Right lung (tissue), 5 donors: ENCODE results near the gene DNHD1. TPM values are rescaled to one million over a fixed set of nuclear protein-coding genes. Genes with fewer than 3 reads are reported as not detected.
A peak's percentile ranks its signal among the peaks of the same experiment; 100 is the strongest.

Source experiments
- DNase-seq, 2 donors: peaks; one replicate each; pipeline ENCODE4 v3.0.0-alpha.2; 2013
- polyA plus RNA-seq, 5 donors: library from polyadenylated mRNA; unstranded; fragments of 120-200 nt; gene quantifications; one replicate each; pipeline versions ENCODE4 v1.2.1 to v1.2.3, GENCODE V29; 2013; ENCODE audit warnings: inconsistent platforms in 1 of 5, low replicate concordance in 1 of 5; ENCODE audit not compliant: insufficient read length in 5 of 5, insufficient read depth in 1 of 5

Gene DNHD1
- polyA plus RNA-seq, 5 donors: 11.2 to 19.3 (median 16.3) TPM

GRCh38 chr11:6584528-6584927 lies 87.4 kb downstream of the DNHD1 start:
- DNase-seq: no peak

DNA sequence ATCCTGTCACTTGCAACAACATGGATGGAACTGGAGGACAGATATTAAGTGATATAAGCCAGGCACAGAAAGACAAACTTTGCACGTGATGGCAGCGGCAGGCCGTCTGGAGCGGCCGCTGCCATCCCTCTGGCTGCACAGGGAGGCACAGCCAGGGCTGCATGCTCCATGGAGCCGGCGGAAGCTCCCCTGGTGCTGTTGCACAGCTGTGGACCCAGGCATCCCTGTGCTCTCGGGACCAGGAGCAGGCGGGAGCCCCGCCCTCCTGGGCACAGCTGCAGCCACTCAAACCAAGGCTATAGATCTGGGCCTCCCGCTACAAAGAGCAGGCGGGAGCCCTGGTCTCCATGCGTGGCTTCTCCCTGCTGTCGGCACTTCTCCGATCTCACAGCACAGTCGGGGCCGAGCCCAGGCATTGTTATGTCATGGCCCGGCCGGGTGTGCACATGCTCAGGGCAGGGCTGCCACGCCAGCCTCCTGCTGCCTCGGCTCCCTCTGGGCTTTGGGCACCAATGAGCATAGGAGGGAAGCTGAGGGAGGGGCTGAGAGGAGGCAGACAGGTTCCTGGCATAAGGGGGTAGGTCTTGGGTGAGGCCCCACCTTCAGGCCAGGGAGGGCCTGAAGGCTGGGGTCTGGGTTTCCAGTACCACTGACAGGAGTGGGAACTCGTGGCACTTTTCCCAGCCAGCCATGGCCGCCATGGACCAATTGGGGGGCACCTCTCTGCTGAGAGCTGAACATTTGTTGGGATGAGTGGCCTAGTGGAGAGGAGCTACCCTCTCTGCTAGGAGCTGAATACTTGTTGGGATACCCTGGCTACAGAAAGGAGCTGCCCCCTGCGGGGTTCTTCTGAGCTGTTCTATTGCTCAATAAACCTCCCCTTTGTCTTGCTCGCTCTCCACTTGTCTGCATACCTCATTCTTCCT lies 89.6 kb downstream of the DNHD1 start:
- no peak for DNase-seq

DNA sequence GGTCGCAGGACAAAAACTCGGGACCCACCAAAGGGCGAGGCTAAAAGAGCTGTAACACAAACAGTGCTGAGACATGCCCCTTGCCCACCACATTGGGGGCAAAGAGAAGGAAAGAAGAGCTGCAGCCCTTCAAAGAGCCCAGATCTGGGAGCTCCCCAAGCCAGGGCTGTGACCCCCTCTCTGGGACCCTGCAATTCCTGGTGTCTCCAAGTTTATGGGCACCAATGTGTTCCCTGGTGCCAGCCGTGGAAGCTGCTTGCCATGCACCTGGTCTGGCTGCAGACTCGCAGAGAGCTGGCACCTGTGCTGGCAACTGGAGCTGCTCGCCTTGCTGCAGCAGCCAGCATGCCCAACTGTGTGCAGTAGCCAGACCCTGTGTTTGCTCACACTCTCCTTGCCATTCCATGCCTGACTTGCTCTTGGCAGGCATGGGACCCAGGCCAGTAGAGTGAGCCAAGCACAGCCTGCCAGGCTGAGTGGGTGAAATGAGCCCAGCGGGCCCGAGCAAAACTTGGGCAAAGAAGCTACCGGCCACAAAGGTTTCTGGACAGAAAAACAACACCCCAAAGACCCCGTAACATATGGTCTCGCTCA lies 90.4 kb downstream of the DNHD1 start:
- no peak for DNase-seq

GRCh38 chr11:6588018-6588417 lies 90.9 kb downstream of the DNHD1 start:
- DNase-seq: no peak

DNA sequence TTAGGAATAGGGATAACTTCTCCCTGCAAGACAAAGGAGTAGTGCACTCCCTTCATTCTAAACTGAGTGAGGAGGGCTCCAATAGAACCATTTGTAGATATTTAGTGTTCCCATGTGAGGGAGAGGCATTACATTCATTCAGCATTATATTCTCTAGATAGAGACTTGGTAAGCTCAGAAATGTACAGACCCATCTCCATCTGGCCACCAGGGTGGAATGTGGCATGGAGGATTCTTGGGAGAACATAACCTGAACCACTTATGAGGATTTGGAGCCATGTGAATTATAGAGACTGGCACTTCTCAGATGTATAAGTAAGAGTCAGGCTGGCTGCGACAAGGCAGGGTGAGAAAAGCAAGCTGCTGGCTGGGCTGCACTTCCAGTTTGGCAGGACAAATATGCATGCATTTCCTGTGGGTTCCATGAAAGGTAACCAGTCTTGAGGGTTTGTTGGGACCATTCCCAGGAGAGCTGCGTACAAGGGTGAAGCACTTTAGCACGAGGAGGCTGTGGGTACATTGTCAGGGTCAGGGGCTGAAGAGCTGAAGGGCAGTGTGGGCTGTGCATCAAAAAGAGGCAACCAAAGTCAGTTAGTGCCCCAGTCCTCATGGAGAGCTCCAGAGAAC lies 97.2 kb downstream of the DNHD1 start:
- DNase-seq: no peak

- no peak for DNase-seq
Observed at GRCh38 chr11:6596239-6596877, 99.3 kb downstream of the DNHD1 start.

DNA sequence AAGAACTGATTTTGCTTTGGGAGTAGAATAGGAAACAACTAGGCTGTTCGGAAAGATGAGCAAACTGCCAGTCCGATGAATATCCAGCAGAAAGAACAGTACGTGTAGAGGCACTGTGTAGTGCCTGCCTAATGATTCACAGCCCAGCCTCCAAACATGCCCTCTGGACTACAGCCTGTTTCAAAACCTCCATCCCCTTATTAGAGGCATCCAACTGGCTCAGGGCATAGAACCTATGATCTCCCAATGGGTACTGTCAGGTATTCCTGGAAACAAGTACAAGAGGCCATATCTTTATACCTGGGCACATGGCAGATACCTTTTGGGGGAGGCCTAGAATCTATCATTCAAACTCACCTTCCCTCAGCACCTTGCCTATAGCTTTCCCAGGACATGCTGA lies 101.5 kb downstream of the DNHD1 start:
- no peak for DNase-seq

- DNase-seq: no peak
Observed at GRCh38 chr11:6599449-6599848, 102.4 kb downstream of the DNHD1 start.

GRCh38 chr11:6599881-6600390 lies 102.9 kb downstream of the DNHD1 start:
- DNase-seq: no peak

DNA sequence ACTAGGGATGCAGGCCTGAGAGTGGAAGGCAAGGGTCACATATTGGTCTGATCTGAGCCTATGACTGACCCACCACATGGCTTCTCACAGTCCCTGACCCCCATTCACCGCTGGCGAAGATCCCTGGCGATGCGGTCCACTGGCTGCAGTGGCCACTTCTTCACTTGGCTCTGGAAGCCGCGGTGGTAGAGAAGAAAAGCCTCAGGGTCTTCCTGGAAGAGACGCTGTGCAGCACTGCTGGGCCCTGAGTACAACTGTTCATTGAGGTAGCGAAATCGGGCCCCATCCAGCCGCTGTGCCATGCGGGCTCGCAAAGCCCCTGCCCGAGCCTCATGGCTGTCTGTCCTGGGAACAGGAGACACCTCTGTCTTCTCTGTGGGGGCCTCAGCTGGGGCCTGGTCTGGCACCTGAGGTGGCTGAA lies 104.0 kb downstream of the DNHD1 start:
- no peak for DNase-seq

DNA sequence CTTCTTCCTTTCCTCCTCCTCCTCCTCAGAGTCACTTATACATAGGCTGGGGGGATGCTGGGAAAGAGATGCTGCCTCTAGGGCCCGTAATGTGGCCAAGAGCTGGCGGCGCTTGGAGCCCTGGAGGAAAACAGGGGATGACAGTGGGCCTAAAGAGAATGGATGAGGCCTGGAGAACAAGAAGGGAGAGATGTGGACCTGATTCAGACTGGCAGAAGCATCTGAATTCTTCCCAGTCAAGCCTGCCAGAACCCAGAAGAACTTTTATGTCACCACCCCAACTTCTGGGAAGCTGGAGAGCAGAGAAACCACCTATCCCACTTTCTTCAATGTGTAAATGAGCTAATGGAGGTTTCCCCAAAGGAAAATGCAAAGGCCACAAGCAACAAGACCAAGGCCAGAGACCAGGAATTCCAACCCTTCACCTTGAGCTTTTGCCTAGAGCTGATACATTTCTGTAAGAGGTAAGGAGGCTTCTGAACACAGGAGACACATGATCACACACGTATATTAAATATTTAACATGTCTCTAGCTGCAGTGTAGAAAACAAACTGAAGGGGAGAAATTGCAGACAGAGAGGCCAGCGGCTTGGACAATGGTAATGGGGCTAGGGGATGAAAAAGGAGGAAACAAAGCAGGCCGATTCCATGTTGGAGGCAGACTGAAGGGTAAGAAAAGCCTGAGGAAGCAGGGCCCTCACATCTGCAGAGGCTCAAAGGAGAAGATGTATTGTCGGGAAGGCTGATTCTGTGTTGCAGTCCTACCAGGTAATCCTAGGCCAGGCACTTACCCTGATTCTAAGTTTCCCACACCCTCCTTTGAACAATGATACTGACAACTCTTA lies 105.2 kb downstream of the DNHD1 start:
- DNase-seq: no peak

GRCh38 chr11:6603287-6604080 lies 106.4 kb downstream of the DNHD1 start, which contains the start of the genes ILK and RRP8:
TSS of gene ILK (plus strand) at chr11:6603774. CDS start at chr11:6604272, 498 bp downstream.
TSS of gene RRP8 (minus strand) at chr11:6603616. CDS start at chr11:6603502, 114 bp downstream.
- peak; percentile 87 to 90 for DNase-seq

GRCh38 chr11:6604081-6604626 lies 107.1 kb downstream of the DNHD1 start:
- DNase-seq: peak in 1 of 2 donors; percentile 60

DNA sequence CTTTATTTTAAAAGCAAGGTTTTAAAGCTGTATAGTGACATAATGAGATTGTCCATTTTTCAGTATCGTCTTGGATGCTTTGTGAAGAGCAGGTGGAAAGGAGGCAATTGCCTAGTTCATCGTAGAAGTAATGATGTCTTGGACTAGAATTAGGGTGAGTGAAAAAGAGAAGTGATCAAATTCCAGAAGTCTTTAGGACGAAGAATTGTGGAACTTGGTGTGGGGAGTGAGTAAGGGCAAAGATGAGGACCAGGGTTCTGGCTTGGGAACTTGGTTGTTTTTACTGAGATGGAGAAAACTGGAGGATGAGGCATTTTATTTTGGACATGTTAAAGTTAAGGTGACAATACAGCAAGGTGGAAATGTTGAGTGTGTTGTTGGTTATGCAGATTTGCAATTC lies 107.7 kb downstream of the DNHD1 start:
- DNase-seq: no peak

GRCh38 chr11:6606471-6607189 lies 109.5 kb downstream of the DNHD1 start:
- DNase-seq: peak; percentile 91 to 94

DNA sequence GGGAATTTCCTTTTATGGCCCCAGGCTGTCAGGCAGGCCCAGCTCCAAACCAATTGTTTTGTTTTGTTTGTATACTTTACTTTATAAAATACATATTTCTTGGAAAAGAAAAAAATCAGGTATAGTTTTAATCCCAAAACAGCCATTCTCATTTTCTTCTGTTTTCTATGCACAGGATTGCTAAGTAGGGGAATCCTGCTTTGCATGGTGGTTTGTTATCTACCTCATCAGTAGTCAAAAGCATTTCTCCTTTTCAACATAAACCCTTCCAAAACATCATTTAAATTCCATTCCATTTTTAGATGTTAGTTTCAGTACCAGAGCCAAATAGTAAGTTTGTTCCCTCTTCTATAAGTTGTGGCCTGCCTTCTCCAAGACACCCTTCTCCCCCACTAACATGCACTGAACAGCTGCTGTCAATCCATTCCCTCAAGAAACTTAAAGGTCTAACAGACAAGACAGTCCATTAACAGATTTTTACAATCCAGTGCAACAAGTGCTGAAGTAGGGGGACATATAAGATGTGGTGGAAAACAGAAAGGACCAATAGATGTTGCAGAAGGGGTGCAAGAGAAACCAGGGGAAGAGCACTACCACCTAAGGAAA lies 110.2 kb downstream of the DNHD1 start:
- DNase-seq: no peak

DNA sequence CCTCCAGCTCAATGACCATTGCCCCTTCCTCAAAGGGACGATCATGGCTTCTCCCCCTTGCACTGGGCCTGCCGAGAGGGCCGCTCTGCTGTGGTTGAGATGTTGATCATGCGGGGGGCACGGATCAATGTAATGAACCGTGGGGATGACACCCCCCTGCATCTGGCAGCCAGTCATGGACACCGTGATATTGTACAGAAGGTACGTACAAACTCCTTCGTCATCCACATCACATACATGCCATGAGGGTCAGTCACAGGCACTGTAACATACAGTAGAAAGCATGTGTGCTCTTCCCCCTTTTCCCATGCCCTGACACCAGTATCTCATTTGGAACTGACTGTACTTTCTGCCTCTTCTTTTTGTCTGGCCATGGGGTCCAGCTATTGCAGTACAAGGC lies 110.9 kb downstream of the DNHD1 start:
- DNase-seq: no peak

- DNase-seq: no peak
Observed at GRCh38 chr11:6608726-6609501, 111.8 kb downstream of the DNHD1 start.
